Astrocyte (in vitro differentiated cells and primary cell): ENCODE results near the gene AFG1L. TPM values are rescaled to one million over a fixed set of nuclear protein-coding genes. Genes with fewer than 3 reads are reported as not detected.
"Not testable (repeated sequence)": the region's sequence is repeated elsewhere in the genome, so short reads cannot be mapped to it uniquely, and the experiment has no call there.

Experiments
- DNase-seq: peaks from one replicate; pipeline ENCODE4 v3.0.0-alpha.2; 2010; ENCODE audit warnings: low read depth
- FAIRE-seq: peaks from 2 replicates; lab custom pipeline; 2011; peaks lifted over from hg19 to GRCh38; lab: Jason Lieb, UNC
- H2AFZ ChIP-seq: 2 replicates; pipeline ENCODE4 v1.6.0; 2012; ENCODE audit warnings: low read depth, low read length, inconsistent platforms
- H3K27ac ChIP-seq: 2 replicates; pipeline ENCODE4 v1.5.1; 2011; ENCODE audit warnings: low read depth, low read length, inconsistent platforms
- H3K27me3 ChIP-seq: 2 replicates; pipeline ENCODE4 v1.6.0; 2011; ENCODE audit warnings: low read length, inconsistent platforms; ENCODE audit not compliant: insufficient read depth
- H3K36me3 ChIP-seq: 2 replicates; pipeline ENCODE4 v1.5.1; 2011; ENCODE audit warnings: low read length, inconsistent platforms; ENCODE audit not compliant: insufficient read depth
- H3K4me1 ChIP-seq: 2 replicates; pipeline ENCODE4 v1.5.1; 2011; ENCODE audit warnings: low read length, inconsistent platforms; ENCODE audit not compliant: insufficient read depth
- H3K4me2 ChIP-seq: 2 replicates; pipeline ENCODE4 v1.6.0; 2012; ENCODE audit warnings: low read length, inconsistent platforms
- H3K4me3 ChIP-seq: 2 replicates; pipeline ENCODE4 v1.5.1; 2011; ENCODE audit warnings: low read depth, mild to moderate bottlenecking, low read length, inconsistent platforms; ENCODE audit not compliant: insufficient read depth
- H3K79me2 ChIP-seq: 2 replicates; pipeline ENCODE4 v1.6.0; 2012; ENCODE audit warnings: mild to moderate bottlenecking, low read length, inconsistent platforms; ENCODE audit not compliant: insufficient read depth
- H3K9ac ChIP-seq: 2 replicates; pipeline ENCODE4 v1.6.0; 2012; ENCODE audit warnings: mild to moderate bottlenecking, low read length, inconsistent platforms
- H3K9me3 ChIP-seq: 2 replicates; pipeline ENCODE4 v1.5.1; 2012; ENCODE audit warnings: low read depth, mild to moderate bottlenecking, low read length, inconsistent platforms; ENCODE audit not compliant: insufficient read depth
- H4K20me1 ChIP-seq: 2 replicates; pipeline ENCODE4 v1.6.0; 2012; ENCODE audit warnings: low read length, inconsistent platforms; ENCODE audit not compliant: insufficient read depth
- H3K27ac Mint-ChIP-seq: one replicate; pipeline ENCODE4 v1.8.0; 2021; ENCODE audit warnings: mild to moderate bottlenecking, mixed read lengths; ENCODE audit not compliant: unreplicated experiment
- H3K27me3 Mint-ChIP-seq: one replicate; pipeline ENCODE4 v1.8.0; 2021; ENCODE audit warnings: low read depth, mixed read lengths; ENCODE audit not compliant: unreplicated experiment
- H3K36me3 Mint-ChIP-seq: one replicate; pipeline ENCODE4 v1.8.0; 2021; ENCODE audit warnings: low read depth, mixed read lengths; ENCODE audit not compliant: unreplicated experiment
- H3K4me1 Mint-ChIP-seq: one replicate; pipeline ENCODE4 v1.8.0; 2021; ENCODE audit warnings: low read depth, mixed read lengths; ENCODE audit not compliant: unreplicated experiment
- H3K4me3 Mint-ChIP-seq: one replicate; pipeline ENCODE4 v1.8.0; 2021; ENCODE audit warnings: mild to moderate bottlenecking, moderate library complexity, mixed read lengths; ENCODE audit not compliant: unreplicated experiment
- H3K9me3 Mint-ChIP-seq: one replicate; pipeline ENCODE4 v1.8.0; 2021; ENCODE audit warnings: mild to moderate bottlenecking, mixed read lengths; ENCODE audit not compliant: unreplicated experiment
- CTCF ChIP-seq: IDR thresholded peaks from 2 replicates; pipeline ENCODE4 v1.5.1; 2011; ENCODE audit warnings: low read depth, mild to moderate bottlenecking, inconsistent platforms, low read length, moderate library complexity; ENCODE audit not compliant: insufficient read depth
- EZH2 ChIP-seq: IDR thresholded peaks from 2 replicates; pipeline ENCODE4 v1.6.1; 2012; ENCODE audit warnings: mild to moderate bottlenecking, low read length, inconsistent platforms; ENCODE audit not compliant: insufficient read depth
- total RNA-seq: library from RNA; stranded (reverse); gene quantifications from 2 replicates; pipeline ENCODE4 v1.2.1, GENCODE V29; 2021

Gene AFG1L
- total RNA-seq, 1 donor from 2014 or later, result 7.9 TPM

- H3K4me3 Mint-ChIP-seq, result no peak overlapping the region
- DNase-seq (no peak), FAIRE-seq (no peak)
- Histone ChIP-seq H3K4me1 (no peaks in the 10 kb centered on the region), H3K79me2 (no peaks in the 10 kb centered on the region), H3K36me3 (no peaks in the 10 kb centered on the region), H3K4me3 (no peak overlapping the region), H3K4me2 (no peak overlapping the region), H4K20me1 (no peaks in the 10 kb centered on the region), H3K9ac (no peak overlapping the region), H3K27me3 (no peaks in the 10 kb centered on the region), H2AFZ (no peak overlapping the region), H3K9me3 (no peaks in the 10 kb centered on the region), H3K27ac (no peak overlapping the region)
- no peak overlapping the region for H3K27ac Mint-ChIP-seq
- H3K4me1 Mint-ChIP-seq, result peaks cover 5% of the 10 kb centered on the region
- no peaks in the 10 kb centered on the region for H3K27me3 Mint-ChIP-seq
- no peaks in the 10 kb centered on the region for H3K36me3 Mint-ChIP-seq
- H3K9me3 Mint-ChIP-seq, result no peaks in the 10 kb centered on the region
- no peak for TF ChIP-seq EZH2
- no peak for TF ChIP-seq CTCF
Observed at GRCh38 chr6:108302386-108302785, 7.5 kb downstream of the AFG1L start.

- no peak overlapping the region for H3K27ac Mint-ChIP-seq
- FAIRE-seq (no peak), DNase-seq (no peak)
- no peak overlapping the region for H3K4me2 ChIP-seq
- no peak for TF ChIP-seq EZH2
- no peak for TF ChIP-seq CTCF
- H3K9me3 Mint-ChIP-seq, result no peaks in the 10 kb centered on the region
- peaks cover under 1% of the 10 kb centered on the region for H3K4me1 Mint-ChIP-seq
- no peaks in the 10 kb centered on the region for H4K20me1 ChIP-seq
- no peaks in the 10 kb centered on the region for H3K27me3 ChIP-seq
- H3K36me3 ChIP-seq, result no peaks in the 10 kb centered on the region
- no peaks in the 10 kb centered on the region for H3K9me3 ChIP-seq
- H3K4me3 ChIP-seq, result no peak overlapping the region
- H2AFZ ChIP-seq, result no peak overlapping the region
- H3K9ac ChIP-seq, result no peak overlapping the region
- no peaks in the 10 kb centered on the region for H3K27me3 Mint-ChIP-seq
- no peaks in the 10 kb centered on the region for H3K4me1 ChIP-seq
- no peaks in the 10 kb centered on the region for H3K36me3 Mint-ChIP-seq
- H3K27ac ChIP-seq, result no peak overlapping the region
- no peak overlapping the region for H3K4me3 Mint-ChIP-seq
- no peaks in the 10 kb centered on the region for H3K79me2 ChIP-seq
Observed at GRCh38 chr6:108304646-108305045, 9.8 kb downstream of the AFG1L start.

GRCh38 chr6:108308641-108309040, 13.8 kb downstream of the AFG1L start:
- not testable (repeated sequence) for H3K4me2 ChIP-seq, H3K4me3 ChIP-seq, H3K9me3 Mint-ChIP-seq, H3K4me3 Mint-ChIP-seq, H3K4me1 Mint-ChIP-seq, H3K36me3 ChIP-seq, FAIRE-seq, H3K27ac ChIP-seq, H3K4me1 ChIP-seq, H2AFZ ChIP-seq, H3K9me3 ChIP-seq, H3K27me3 ChIP-seq, H3K27me3 Mint-ChIP-seq, H4K20me1 ChIP-seq, DNase-seq, H3K27ac Mint-ChIP-seq, H3K79me2 ChIP-seq, H3K36me3 Mint-ChIP-seq, H3K9ac ChIP-seq
